SU-DHL-6 (cell line): Measurements from ENCODE around the gene TCF12.
"Not testable (repeated sequence)": the region's sequence is repeated elsewhere in the genome, so short reads cannot be mapped to it uniquely, and the experiment has no call there.

Source experiments
- H2AFZ ChIP-seq: fragments of 200-600 bp; sonication (generic); 2 replicates; pipeline ENCODE4 v1.6.1; 2014; ENCODE audit warnings: low read depth, mild to moderate bottlenecking, moderate library complexity, mixed read lengths, antibody characterized with exemption, low read length; ENCODE audit not compliant: severe bottlenecking
- H3F3A ChIP-seq: fragments of 200-600 bp; shearing (Covaris generic); 2 replicates; pipeline ENCODE4 v1.6.0; 2016; ENCODE audit warnings: antibody characterized with exemption, mild to moderate bottlenecking; ENCODE audit not compliant: insufficient read depth
- H3K27ac ChIP-seq: fragments of 200-600 bp; sonication (generic); 2 replicates; pipeline ENCODE4 v1.5.1; 2016; ENCODE audit warnings: low read depth, mild to moderate bottlenecking, low read length, moderate library complexity, mixed read lengths
- H3K27me3 ChIP-seq: fragments of 200-600 bp; sonication (generic), shearing (Covaris generic); 2 replicates; pipeline ENCODE4 v1.6.0; 2014; ENCODE audit warnings: mild to moderate bottlenecking, low read length
- H3K36me3 ChIP-seq: fragments of 200-600 bp; sonication (generic); 2 replicates; pipeline ENCODE4 v1.6.1; 2014; ENCODE audit warnings: mild to moderate bottlenecking, low read length, mixed read lengths
- H3K4me2 ChIP-seq: fragments of 300-600, 200-600 bp; shearing (Covaris generic), sonication (generic); 2 replicates; pipeline ENCODE4 v1.6.0; 2014; ENCODE audit warnings: low read length, low read depth, mild to moderate bottlenecking; ENCODE audit not compliant: poor library complexity, severe bottlenecking
- H3K4me3 ChIP-seq: fragments of 200-600 bp; sonication (generic); 2 replicates; pipeline ENCODE4 v1.5.1; 2014; ENCODE audit warnings: antibody characterized with exemption, low read length, mild to moderate bottlenecking, mixed read lengths; ENCODE audit not compliant: insufficient read depth, poor library complexity, severe bottlenecking
- H3K79me2 ChIP-seq: fragments of 200-600 bp; sonication (generic); 2 replicates; pipeline ENCODE4 v1.6.1; 2014; ENCODE audit warnings: mild to moderate bottlenecking, low read length, moderate library complexity; ENCODE audit not compliant: insufficient read depth
- H3K9ac ChIP-seq: fragments of 200-600 bp; sonication (generic); 2 replicates; pipeline ENCODE4 v1.7.0; 2014; ENCODE audit warnings: mild to moderate bottlenecking, low read length
- H3K9me2 ChIP-seq: fragments of 200-600 bp; sonication (generic); replicated peaks from 2 replicates; pipeline ENCODE4 v1.6.1; 2014; ENCODE audit warnings: low read length; ENCODE audit not compliant: insufficient read depth
- H3K9me3 ChIP-seq: fragments of 200-600 bp; sonication (generic); 2 replicates; pipeline ENCODE4 v1.6.1; 2014; ENCODE audit warnings: low read length, mixed read lengths; ENCODE audit not compliant: insufficient read depth
- H4K20me1 ChIP-seq: fragments of 200-600 bp; sonication (generic); 2 replicates; pipeline ENCODE4 v1.6.1; 2014; ENCODE audit warnings: low read depth, mild to moderate bottlenecking, antibody characterized with exemption, low read length, moderate library complexity, mixed read lengths
- EZH2phosphoT487 ChIP-seq: fragments of 200-600 bp; sonication (generic), shearing (Covaris generic); conservative IDR thresholded peaks from 2 replicates; pipeline ENCODE4 v1.6.1; 2018; ENCODE audit warnings: mild to moderate bottlenecking, antibody characterized with exemption, low read length, moderate library complexity, mixed read lengths
- TF ChIP-seq, protein P1 (sequence below): fragments of 200-600 bp; sonication (generic); IDR thresholded peaks from one replicate; pipeline ENCODE4 v1.5.1; 2017; ENCODE audit warnings: antibody characterized with exemption, mild to moderate bottlenecking, low read length, moderate library complexity; ENCODE audit not compliant: insufficient read depth, poor library complexity, severe bottlenecking

Gene TCF12

DNA sequence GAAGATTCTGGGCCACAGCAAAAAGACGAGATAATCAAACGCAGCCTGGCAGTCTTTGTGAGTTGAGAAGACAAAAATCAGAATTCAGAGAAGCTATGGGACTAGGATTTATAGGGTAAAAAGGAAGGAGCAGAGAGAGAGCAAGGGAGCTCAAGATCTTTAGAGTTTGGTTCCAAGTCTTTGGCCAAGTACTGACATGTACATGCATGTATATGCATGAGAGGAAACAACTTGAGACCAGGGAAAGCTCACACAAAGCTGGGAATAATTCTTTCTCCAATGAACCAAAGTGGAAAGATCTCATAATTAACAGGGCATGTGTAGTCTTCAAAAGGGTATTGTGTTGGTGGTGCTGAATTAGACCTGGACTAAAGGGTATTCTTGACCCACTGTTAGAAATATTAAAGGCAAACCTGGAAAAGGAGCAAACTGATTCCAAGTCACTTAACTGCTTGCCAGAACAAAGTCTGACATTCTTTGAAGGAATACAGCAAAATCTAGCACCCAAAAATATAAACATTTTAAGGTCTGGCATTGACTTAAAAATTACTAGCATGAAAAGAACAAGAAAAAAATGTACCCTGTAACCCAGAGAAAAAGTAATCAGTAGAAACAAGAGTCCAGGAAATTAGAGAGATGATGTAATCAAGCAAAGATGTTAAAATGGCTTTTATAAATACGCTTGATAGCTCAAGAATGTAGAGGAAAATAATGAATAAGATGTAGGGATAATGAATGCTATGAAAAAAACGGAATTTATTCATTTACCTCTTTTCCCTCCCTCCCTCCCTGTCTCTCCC is 231.8 kb downstream of the TCF12 start:
- H3K27ac ChIP-seq = no peak overlapping the region
- H3K9ac ChIP-seq = no peak overlapping the region
- peaks cover 7% of the 10 kb centered on the region; the same call in 1 of the 2 replicates for H3K36me3 ChIP-seq
- 0 out of 2 replicates have a peak, but pooled peaks cover 5% of the 10 kb centered on the region for H3F3A ChIP-seq
- H3K9me2 ChIP-seq = no peaks in the 10 kb centered on the region
- no peaks in the 10 kb centered on the region for H4K20me1 ChIP-seq
- H3K4me3 ChIP-seq = no peak overlapping the region
- H3K79me2 ChIP-seq = no peaks in the 10 kb centered on the region
- H3K9me3 ChIP-seq = no peaks in the 10 kb centered on the region
- H3K27me3 ChIP-seq = no peaks in the 10 kb centered on the region
- no peak overlapping the region for H3K4me2 ChIP-seq
- no peak overlapping the region for H2AFZ ChIP-seq
- TF ChIP-seq EZH2phosphoT487 = no peak
- TF ChIP-seq, protein P1, sequence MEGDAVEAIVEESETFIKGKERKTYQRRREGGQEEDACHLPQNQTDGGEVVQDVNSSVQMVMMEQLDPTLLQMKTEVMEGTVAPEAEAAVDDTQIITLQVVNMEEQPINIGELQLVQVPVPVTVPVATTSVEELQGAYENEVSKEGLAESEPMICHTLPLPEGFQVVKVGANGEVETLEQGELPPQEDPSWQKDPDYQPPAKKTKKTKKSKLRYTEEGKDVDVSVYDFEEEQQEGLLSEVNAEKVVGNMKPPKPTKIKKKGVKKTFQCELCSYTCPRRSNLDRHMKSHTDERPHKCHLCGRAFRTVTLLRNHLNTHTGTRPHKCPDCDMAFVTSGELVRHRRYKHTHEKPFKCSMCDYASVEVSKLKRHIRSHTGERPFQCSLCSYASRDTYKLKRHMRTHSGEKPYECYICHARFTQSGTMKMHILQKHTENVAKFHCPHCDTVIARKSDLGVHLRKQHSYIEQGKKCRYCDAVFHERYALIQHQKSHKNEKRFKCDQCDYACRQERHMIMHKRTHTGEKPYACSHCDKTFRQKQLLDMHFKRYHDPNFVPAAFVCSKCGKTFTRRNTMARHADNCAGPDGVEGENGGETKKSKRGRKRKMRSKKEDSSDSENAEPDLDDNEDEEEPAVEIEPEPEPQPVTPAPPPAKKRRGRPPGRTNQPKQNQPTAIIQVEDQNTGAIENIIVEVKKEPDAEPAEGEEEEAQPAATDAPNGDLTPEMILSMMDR = no peak

DNA sequence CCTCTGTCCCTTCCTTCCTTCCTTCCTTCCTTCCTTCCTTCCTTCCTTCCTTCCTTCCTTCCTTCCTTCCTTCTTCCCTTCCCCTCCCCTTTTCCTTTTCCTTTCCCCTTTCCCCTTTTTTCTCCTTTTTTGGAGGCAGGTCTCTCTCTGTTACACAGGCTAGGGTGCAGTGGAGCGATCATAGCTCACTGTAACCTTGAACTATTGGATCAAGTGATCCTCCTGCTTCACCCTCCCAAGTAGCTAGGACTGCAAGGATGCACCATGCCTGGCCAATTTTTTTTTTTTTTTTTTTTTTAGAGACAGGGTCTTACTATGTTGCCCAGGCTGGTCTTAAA is 232.4 kb downstream of the TCF12 start:
- not testable (repeated sequence) for H3K36me3 ChIP-seq, H3K4me3 ChIP-seq

DNA sequence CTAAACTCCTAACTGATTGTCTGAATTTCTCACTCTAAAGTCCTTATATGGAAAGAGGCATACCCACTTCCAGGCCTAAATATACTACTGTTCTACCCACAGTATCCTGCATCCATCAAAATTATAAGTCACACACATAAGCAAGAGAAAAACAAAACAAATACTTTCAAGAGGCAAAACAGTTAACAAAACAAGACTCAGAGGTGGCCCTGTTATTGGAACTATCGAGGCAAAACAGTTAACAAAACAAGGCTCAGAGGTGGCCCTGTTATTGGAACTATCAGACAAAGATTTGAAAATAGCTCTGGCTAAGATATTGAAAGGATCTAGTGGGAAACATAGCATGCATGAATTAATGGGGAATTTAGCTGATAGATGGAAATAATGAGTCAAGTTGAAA is 233.7 kb downstream of the TCF12 start:
- Histone ChIP-seq H3K4me3 (no peak overlapping the region), H3K27ac (no peak overlapping the region), H3F3A (no peaks in the 10 kb centered on the region), H3K4me2 (no peak overlapping the region), H3K36me3 (peaks cover 7% of the 10 kb centered on the region; the same call in 1 of the 2 replicates), H2AFZ (no peak overlapping the region), H3K79me2 (no peaks in the 10 kb centered on the region), H3K27me3 (no peaks in the 10 kb centered on the region), H3K9me3 (no peaks in the 10 kb centered on the region), H3K9ac (no peak overlapping the region), H4K20me1 (no peaks in the 10 kb centered on the region), H3K9me2 (no peaks in the 10 kb centered on the region)
- no peak for TF ChIP-seq EZH2phosphoT487
- TF ChIP-seq, protein P1 = no peak

More for the DNA sequence above, 232.4 kb downstream of the TCF12 start:
- H3K27ac ChIP-seq, H3F3A ChIP-seq, H3K9ac ChIP-seq, H3K9me3 ChIP-seq, H3K79me2 ChIP-seq, H3K9me2 ChIP-seq, H4K20me1 ChIP-seq, H3K4me2 ChIP-seq, H3K27me3 ChIP-seq, H2AFZ ChIP-seq: not testable (repeated sequence)

DNA sequence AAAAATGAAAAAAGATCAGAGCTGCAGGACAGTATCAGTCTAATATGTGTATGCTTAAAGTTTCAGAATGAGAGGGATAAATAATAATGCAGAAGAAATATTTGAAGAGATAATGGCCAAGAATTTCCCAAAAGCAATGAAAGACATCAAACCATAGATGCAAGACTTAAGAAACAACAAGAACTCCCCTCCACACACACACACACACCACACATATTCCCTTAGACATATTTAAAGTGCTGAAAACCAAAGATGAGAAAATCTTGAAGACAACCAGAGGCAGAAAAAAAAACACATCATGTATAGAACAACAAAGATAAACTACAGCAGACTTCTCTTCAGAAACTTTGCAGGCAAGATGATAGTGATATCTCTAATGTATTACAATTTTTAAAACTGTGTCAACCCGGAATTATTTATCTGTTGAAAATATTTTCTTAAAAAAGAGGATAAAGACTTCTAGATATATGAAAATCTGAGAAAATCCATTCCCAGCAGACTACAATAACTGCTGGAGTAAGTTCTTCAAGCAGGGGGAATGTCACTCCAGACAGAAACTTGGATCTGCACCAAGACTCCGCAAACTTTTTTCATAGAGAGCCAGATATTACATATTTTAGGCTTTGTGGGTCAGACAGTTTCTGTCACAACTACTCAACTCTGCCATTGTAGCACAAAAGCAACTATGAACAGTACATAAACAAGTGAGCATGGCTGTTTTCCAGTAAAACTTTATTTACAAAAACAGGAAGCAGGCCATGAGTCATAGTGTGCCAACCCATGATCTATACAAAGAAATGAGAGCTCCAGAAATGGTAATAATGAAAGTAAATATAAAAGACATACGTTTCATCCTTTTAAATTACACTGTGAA is 234.5 kb downstream of the TCF12 start:
- Histone ChIP-seq H3K36me3 (peaks cover 7% of the 10 kb centered on the region; the same call in 1 of the 2 replicates), H3K9me2 (no peaks in the 10 kb centered on the region), H3K4me2 (no peak overlapping the region), H3K9me3 (no peaks in the 10 kb centered on the region), H3F3A (no peaks in the 10 kb centered on the region), H3K27me3 (no peaks in the 10 kb centered on the region), H3K79me2 (no peaks in the 10 kb centered on the region; the same call in 1 of the 2 replicates), H4K20me1 (no peaks in the 10 kb centered on the region), H2AFZ (no peak overlapping the region), H3K4me3 (no peak overlapping the region), H3K27ac (no peak overlapping the region), H3K9ac (no peak overlapping the region)
- no peak for TF ChIP-seq EZH2phosphoT487
- TF ChIP-seq, protein P1 = no peak
